DND-41 (cell line): ENCODE data around the gene PCDHGC4.

Experiments
- EZH2 ChIP-seq: IDR thresholded peaks from 3 replicates; pipeline ENCODE4 v1.6.1; 2012; ENCODE audit warnings: borderline replicate concordance, low read depth, mild to moderate bottlenecking, moderate library complexity, low read length, inconsistent platforms; ENCODE audit not compliant: severe bottlenecking
- TF ChIP-seq, protein P1 (sequence below): IDR thresholded peaks from 2 replicates; pipeline ENCODE4 v1.5.1; 2012; ENCODE audit warnings: borderline replicate concordance, low read length, moderate library complexity, mild to moderate bottlenecking; ENCODE audit not compliant: poor library complexity, severe bottlenecking; ENCODE audit errors: extremely low read depth

DNA sequence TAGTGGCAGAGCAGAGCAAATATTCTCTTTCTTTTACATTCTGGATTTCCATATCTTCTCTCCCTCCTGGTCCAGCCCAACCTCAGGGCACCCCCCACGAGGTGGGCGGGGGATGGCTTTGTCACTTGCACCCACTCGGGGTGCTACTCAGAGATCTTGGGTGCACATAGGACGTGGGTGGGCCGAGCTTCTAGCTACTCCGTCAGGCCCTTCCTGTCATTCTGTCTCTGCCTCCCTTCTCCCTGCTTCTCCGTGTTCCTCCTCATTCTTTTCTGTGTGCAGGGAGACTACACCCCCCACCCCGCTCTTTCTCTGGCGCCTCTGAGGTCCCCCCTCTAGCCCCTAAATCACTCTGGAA is 23.6 kb downstream of the PCDHGC4 start:
- TF ChIP-seq EZH2: no peak
- TF ChIP-seq, protein P1, sequence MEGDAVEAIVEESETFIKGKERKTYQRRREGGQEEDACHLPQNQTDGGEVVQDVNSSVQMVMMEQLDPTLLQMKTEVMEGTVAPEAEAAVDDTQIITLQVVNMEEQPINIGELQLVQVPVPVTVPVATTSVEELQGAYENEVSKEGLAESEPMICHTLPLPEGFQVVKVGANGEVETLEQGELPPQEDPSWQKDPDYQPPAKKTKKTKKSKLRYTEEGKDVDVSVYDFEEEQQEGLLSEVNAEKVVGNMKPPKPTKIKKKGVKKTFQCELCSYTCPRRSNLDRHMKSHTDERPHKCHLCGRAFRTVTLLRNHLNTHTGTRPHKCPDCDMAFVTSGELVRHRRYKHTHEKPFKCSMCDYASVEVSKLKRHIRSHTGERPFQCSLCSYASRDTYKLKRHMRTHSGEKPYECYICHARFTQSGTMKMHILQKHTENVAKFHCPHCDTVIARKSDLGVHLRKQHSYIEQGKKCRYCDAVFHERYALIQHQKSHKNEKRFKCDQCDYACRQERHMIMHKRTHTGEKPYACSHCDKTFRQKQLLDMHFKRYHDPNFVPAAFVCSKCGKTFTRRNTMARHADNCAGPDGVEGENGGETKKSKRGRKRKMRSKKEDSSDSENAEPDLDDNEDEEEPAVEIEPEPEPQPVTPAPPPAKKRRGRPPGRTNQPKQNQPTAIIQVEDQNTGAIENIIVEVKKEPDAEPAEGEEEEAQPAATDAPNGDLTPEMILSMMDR: no peak
